ENCODE results near the gene NEDD8.

Gene NEDD8

GRCh38 chr14:24232121-24232644 is at the start of gene NEDD8:
Gene NEDD8 (minus strand): TSS chr14:24232367. CDS start chr14:24232267, 100 bp downstream.
- DNase-seq, result peak; percentile 90

GRCh38 chr14:24281636-24282035 is 49.5 kb upstream of the NEDD8 start:
- no peak for DNase-seq

DNA sequence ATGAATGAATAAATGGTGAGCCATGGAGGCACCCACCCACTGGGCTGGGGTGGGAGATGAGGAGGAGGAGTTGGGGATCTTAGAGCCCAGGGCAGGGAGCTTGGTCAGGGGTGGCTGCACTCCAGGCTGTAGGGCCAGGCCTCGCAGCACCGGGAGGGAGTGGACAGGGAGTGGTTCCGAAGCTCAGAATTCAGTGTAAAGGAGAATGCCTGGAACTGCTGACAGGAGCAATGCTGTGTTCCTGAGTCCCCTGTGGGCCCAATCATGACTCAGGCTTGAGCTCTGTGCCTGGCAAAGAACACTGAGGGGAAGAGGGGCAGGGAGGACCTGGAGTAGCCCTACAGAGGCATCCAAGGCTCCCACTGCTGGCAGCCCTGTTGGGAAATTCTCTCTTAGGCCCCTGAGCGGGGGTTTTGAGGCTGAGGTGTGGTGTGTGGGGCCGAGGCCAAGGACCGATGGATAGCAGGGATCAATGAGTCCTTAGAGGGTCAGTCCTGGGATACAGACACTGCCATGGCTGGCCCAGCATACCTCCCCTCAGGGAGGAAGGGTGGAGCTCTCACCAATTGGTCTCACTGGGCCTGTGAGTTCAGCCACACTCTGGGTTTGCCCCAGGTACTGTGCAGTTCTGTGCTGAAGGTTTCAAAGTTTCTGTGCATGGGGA is 48.8 kb upstream of the NEDD8 start:
- DNase-seq, result no peak

- peak; percentile 49 for DNase-seq
Measured at GRCh38 chr14:24279301-24280186, 47.4 kb upstream of the NEDD8 start.

DNA sequence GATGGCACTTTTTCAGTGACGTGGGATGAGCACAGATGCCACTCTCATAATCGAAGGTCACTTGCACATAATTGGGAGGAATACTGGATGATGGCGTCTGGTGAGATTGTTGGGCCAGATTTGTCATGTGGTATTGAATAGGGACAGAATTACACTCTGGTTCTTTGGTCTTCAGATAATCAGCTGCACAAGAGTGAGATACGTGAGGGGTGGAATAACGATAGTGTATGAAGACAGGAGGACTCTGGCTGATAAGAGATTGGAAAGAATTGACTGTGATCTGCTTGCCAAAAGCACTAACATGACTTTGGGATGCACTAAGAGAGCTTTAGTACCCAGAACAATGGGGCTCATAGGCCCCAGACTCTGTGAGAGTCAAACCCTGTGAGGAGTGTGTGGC is 46.3 kb upstream of the NEDD8 start:
- DNase-seq, result no peak

DNA sequence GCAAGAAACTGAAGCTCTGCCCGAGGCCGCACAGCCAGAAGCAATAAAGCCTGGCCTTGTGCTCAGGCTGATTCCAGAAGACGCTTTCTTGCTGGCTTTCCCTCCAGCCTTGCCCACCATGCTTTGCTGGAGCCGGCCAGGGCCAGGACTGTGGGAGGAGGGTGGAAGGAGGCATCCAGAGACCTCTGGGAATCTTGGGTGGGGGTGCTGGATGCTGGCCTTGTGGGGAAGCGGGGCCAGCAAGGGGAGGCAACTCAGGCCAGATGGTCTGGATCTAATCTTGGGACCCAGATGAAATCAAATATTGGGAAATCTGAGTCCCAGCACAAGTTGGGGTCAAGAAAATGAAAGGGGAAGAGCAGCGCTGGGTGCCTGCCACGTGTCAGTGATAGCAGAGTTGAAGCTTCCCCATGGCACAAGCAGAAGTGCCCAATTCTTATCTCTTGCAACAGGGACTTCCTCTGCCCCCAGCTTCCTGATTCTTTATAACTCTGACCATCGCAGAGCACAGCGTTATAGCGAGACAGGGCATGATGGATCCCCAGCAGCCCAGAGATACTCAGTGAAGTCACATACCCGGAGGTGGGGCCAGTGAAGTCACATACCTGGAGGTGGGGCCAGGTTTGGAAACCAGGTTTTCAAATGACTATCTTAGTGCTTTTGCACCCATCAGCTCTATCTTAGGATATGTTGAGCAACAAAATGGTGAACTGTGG is 45.6 kb upstream of the NEDD8 start:
- DNase-seq, result no peak

DNA sequence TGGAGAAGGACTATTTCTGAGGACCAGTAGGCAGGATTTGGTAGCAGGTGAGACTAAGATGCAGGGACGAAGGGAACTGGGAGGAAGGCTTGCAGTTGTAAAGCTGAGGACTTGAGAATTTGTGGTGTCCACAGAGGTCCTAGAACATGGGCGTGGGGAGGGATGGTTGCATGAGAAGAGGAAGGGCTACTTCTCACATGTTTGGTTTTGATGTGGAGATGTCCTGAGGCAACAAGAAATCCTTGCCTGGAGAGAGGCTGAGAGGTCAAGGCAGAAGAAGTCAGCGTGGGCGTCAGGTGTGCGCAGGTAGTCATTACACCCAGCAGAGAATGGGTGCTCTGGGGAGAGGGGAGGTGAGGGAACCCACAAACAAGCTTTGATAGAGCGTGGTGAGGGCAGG is 44.9 kb upstream of the NEDD8 start:
- DNase-seq, result no peak

DNA sequence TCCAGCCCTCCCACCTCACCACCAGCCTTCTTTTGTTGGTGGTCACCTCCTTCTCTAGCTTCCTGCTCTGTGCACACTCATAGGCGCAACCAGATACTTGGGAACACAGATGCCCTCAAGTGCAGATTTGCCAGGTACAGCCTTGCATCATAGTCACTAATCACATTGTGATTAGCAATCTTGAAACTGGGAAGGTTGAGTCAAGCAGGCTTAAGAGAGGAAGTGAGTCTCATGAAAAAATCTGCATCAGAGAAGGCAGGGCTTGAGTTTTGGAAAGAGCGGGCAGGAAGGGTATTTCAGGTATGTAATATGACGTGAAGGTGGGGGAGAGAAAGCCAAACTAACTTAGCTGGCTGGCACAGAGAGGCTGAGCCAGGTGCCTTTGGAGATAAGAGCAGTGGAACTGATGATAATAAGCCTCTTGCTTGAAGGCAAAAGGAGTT is 42.0 kb upstream of the NEDD8 start:
- DNase-seq, result peak; percentile 51

DNA sequence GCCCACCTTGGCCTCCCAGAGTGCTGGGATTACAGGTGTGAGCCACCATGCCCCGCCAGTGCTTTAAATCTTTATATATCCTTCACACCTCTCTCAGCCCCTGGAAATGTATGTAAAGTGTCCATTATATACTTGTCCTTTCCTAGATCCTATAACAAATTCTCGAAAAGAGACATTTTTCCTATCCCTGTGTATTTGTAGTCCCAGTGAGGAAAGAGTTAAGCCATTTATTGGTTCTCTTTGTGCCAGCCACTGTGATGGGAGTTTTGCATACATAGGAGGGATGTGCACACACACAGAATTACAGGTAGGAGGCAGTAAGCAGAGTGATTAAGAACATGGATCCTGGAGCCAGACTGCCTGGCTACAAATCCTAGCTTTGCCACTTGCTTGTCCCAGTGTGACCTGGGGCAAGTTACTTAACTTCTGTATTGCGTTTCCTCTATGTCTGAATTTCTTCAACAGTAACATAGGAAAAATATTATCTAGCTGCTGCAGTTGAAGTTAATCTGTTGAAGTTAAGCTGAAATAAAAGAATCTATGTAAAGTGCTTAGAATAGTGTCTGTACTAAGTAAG is 41.3 kb upstream of the NEDD8 start:
- DNase-seq, result no peak

DNA sequence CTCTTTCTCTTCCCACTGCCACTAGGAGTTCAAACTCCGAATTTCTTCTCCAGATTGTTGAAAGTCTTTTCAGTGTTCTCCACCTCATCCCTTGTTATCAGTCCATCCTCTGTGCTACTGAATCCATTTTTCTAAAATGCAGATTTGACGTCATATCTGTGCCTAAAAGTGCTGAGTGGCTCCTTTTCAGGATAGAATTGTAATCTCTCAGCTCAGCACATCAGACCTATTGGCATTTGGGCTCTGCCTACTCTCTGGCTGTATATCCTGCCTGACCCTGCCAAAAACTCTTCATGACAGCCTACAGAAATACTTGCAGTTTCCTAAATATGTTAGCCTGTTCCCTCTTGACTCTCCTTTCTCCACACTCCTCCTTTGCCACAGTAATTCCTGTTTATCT is 40.3 kb upstream of the NEDD8 start:
- no peak for DNase-seq

GRCh38 chr14:24271834-24272263 is 39.7 kb upstream of the NEDD8 start:
- no peak for DNase-seq

DNA sequence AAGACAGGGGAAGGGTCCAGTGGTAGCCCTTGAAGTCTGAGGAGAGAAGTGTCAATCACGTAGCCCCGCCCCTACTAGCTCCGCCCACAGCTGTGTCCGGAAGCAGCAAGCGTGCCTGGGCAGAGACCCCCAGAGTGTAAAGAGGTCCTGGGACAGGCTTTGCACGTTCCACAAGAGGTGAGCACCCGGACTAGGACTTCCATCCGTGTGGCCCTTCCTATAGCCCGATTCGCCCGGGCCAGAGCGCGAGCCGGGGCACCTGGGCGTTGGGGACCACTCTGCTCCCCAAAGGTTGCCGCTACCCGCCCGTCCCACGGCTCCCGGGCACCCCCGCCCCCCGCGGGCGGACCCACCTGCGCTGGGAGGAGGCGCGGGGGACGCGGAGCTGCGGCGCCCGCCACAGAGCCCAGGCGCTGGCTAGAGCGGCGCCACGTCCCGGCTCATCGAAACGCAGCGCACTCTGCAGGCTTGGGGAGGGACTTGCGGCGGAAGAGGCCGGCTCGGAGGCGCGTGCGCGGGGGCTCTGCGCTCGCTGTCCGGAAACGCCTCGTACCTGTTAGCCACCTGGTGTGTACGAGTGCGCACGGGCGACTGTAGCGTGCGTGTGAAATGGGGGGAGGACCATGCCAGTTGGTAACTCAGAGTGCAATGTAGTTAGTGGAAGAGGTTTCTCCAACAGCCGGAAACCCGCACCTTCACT is 39.1 kb upstream of the NEDD8 start, which contains the start of gene RABGGTA:
Gene RABGGTA (minus strand): TSS at position 464 of the 700 bp plus-strand sequence. CDS start 482 bp downstream, outside the sequence.
- peak; percentile 94 for DNase-seq

- DNase-seq, result no peak
Measured at GRCh38 chr14:24270537-24271133, 38.5 kb upstream of the NEDD8 start.

GRCh38 chr14:24269910-24270536 is 37.9 kb upstream of the NEDD8 start:
- DNase-seq, result no peak

- no peak for DNase-seq
Measured at GRCh38 chr14:24269368-24269767, 37.2 kb upstream of the NEDD8 start.

DNA sequence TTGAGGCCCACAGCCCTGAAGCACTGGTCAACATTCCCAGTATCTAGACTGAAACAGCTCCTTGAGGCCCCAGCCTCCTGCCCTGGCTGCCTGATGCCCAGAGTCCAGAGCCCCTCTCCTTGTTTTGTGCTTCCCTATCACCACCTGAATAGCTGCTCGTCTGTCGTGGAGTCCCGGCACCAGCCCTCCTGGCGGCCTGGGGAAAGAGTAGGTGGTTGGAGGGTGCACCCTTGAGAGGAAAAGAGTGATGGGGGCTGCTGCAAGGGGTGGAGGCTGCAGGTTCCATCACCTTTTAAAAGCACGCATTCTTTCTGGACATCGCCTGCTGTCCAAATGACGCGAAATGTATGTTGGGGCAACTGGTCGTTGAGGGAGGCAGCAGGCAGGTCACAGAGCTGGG is 36.1 kb upstream of the NEDD8 start:
- no peak for DNase-seq

- DNase-seq, result no peak
Measured at GRCh38 chr14:24267516-24267915, 35.3 kb upstream of the NEDD8 start.

DNA sequence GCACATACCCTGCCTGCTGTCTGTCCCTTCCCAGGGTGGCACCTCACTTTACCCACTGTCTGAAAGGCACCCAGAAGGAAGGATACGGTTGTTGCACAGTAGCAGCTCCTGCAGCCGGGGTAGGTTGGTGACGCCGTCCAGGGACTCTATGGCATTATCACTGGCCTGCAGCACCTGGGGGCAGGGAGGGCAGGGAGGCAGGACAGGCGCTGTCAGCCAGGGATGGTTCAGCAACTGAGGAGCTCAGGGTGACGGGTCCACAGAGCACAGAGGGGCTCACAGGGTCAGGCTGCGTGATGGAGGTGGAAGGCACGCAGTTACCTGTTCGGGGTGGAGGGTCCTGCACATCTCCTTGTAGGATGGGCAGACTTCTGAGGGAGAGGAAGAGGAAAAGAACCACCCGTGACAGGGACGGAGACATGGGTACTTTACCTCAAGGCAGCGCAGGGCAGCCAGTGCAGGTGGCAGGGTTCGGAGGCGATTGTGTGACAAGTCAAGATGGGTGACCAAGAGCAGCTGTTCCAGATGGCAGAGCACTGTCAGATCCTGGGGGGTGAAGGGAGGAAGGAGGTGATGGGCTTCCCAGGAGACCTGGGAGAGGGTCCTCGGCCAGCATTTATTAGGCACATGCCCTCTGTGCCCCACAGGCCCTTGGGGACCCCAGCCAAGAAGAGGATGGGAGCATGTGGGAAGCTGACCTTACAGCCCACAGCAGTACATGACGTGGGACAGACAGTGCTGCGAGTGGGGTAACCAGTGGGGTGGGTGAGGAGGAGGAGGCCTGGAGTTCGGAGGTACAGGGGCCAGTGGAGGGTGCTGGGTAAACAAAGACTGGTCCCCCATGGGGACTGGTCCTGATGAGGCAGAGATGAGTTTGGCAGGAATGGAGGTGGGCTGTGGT is 34.4 kb upstream of the NEDD8 start:
- DNase-seq, result no peak

DNA sequence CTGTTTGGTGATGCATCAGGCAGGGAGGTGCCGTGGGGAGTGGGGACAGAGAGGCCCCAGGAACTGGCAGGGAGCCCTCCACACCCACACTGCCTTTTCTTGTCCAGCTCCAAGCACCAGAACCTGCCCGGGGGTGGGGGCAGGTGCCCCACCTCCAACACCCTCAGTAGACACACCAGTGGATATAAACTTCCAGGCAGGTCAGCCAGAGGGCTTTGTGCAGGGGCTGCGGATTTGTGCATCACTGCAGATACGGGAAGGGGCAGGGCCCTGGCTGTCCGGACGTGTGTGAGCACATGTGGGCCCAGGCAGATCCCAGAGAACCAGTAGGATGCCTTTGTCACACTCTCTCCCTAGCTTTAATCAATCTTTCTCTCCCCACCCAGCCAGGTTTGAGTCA is 32.1 kb upstream of the NEDD8 start:
- no peak for DNase-seq

GRCh38 chr14:24263848-24264247 is 31.7 kb upstream of the NEDD8 start:
- DNase-seq, result no peak

Measured in CD4-positive, alpha-beta T cell treated with Interleukin-6 for 4 hours (primary cell).